Measurements from ENCODE around the gene NVL.

DNA sequence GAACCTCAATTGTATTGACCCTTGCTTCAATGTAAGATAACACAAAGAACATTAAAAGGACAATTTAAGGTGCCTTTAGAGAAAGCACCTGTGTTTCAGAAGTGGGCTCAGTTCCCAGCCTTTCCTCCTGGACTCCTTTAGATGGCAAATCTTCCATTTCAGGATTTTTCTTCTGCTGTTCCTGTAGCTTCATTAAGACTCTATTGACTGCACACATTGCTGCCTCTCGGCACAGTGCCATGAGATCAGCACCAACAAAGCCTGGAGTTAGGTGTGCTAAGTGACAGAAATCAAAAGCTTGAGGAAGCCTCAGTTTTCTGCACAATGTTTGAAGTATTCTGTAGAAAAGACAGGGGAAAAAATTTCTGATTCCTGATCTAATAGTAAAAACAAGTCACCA, 40.6 kb downstream of the NVL start:
- TF ChIP-seq, protein P1, sequence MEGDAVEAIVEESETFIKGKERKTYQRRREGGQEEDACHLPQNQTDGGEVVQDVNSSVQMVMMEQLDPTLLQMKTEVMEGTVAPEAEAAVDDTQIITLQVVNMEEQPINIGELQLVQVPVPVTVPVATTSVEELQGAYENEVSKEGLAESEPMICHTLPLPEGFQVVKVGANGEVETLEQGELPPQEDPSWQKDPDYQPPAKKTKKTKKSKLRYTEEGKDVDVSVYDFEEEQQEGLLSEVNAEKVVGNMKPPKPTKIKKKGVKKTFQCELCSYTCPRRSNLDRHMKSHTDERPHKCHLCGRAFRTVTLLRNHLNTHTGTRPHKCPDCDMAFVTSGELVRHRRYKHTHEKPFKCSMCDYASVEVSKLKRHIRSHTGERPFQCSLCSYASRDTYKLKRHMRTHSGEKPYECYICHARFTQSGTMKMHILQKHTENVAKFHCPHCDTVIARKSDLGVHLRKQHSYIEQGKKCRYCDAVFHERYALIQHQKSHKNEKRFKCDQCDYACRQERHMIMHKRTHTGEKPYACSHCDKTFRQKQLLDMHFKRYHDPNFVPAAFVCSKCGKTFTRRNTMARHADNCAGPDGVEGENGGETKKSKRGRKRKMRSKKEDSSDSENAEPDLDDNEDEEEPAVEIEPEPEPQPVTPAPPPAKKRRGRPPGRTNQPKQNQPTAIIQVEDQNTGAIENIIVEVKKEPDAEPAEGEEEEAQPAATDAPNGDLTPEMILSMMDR (IDR thresholded peaks at IDR 0.05): no peak
- TF ChIP-seq POLR2A (IDR thresholded peaks at IDR 0.05): no peak

Measured in testis (tissue), 2 donors.